ENCODE measurements around the gene LRRC17. TPM values are rescaled to one million over a fixed set of nuclear protein-coding genes. Genes with fewer than 3 reads are reported as not detected.

The LRRC17 gene
- total RNA-seq: under 1 TPM in 1 of 2 experiments, not detected in 1; 0.33 TPM

DNA sequence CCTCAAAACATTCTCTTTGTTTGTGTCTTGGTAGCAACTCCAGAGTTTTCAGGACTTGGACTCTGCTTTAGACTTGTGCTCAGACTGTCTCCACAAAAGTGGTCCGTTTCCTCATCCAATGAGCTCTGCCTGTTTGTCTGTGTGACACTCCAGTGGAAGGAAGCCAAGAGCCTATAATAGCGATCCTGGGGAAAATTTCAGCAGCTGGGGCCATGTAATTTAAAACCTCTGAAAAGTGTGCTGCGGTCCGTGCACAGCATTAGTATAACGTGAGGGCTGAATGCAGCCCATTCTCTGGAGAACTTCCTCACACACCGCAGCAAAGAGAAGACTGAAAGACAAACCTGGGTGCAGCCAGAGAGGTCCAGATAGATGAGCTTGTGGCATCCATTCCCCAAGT, at the start of gene LRRC17:
LRRC17 (plus strand) TSS at position 259 of the 400 bp plus-strand sequence. CDS start 20,914 bp downstream, outside the sequence.
- peaks cover under 1% of the 10 kb centered on the region for H3K9me3 Mint-ChIP-seq
- H3K27ac Mint-ChIP-seq: no peak within 1 kb of the TSS
- peaks cover 4% of the 10 kb centered on the region for H3K36me3 Mint-ChIP-seq
- ChIA-PET CTCF (no interaction called here), POLR2A (no interaction called here)
- no peaks in the 10 kb centered on the region for H3K4me1 Mint-ChIP-seq (ENCODE audit: low read depth)
- no peak within 1 kb of the TSS for H3K4me3 Mint-ChIP-seq
- intact Hi-C loops (cut with micrococcal nuclease): no loop called here
- H3K27me3 Mint-ChIP-seq: no peaks in the 10 kb centered on the region
- DNase-seq: no peak

- intact Hi-C loops (cut with micrococcal nuclease): no loop called here
- CTCF ChIA-PET: no interaction called here
- H3K27me3 Mint-ChIP-seq: no peaks in the 10 kb centered on the region
- DNase-seq: no peak
- no peaks in the 10 kb centered on the region for H3K36me3 Mint-ChIP-seq
- H3K4me1 Mint-ChIP-seq (ENCODE audit: low read depth): no peaks in the 10 kb centered on the region
- no peak overlapping the region for H3K4me3 Mint-ChIP-seq
- H3K9me3 Mint-ChIP-seq: no peaks in the 10 kb centered on the region
- POLR2A ChIA-PET: no interaction called here
- no peak overlapping the region for H3K27ac Mint-ChIP-seq
Measured at GRCh38 chr7:102864958-102865357, 47.8 kb upstream of the LRRC17 start.

- Mint-ChIP-seq H3K36me3 (no peaks in the 10 kb centered on the region), H3K27ac (no peak overlapping the region), H3K4me3 (no peak overlapping the region), H3K27me3 (no peaks in the 10 kb centered on the region), H3K4me1 (ENCODE audit: low read depth) (no peaks in the 10 kb centered on the region), H3K9me3 (no peaks in the 10 kb centered on the region)
- CTCF ChIA-PET: interaction anchor here (1.0 kb wide), 1 partner anchor 34 kb away, joined by 3 read pairs; no protein-coding TSS in a partner anchor
- POLR2A ChIA-PET: no interaction called here
- intact Hi-C loops (cut with micrococcal nuclease): no loop called here
- no peak for DNase-seq
Measured at GRCh38 chr7:102866535-102867215, 46.1 kb upstream of the LRRC17 start.

DNA sequence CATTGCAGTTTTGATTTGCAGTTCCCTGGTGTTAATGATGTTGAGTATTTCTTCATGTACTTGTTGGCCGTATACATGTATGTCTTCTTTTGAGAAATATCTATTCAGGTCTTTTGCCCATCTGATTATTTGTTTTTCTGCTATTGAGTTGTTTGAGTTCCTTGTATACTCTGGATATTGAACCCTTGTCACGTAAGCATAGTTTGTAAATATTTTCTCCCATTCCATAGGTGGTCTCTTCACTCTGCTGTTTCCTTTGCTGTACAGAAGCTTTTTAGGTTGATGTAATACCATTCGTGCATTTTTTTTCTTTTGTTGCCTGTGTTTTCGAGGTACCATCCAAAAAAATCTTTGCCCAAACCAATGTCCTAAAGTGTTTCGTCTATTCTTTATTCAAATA, 43.6 kb upstream of the LRRC17 start:
- Mint-ChIP-seq H3K4me3 (no peak overlapping the region), H3K9me3 (no peaks in the 10 kb centered on the region), H3K27me3 (no peaks in the 10 kb centered on the region), H3K36me3 (no peaks in the 10 kb centered on the region), H3K27ac (no peak overlapping the region), H3K4me1 (ENCODE audit: low read depth) (peaks cover 7% of the 10 kb centered on the region)
- DNase-seq: no peak
- ChIA-PET POLR2A (interaction anchor here (0.7 kb wide), 1 partner anchor 195 kb away, joined by 3 read pairs; no protein-coding TSS in a partner anchor), CTCF (no interaction called here)
- intact Hi-C loops (cut with micrococcal nuclease): no loop called here

DNA sequence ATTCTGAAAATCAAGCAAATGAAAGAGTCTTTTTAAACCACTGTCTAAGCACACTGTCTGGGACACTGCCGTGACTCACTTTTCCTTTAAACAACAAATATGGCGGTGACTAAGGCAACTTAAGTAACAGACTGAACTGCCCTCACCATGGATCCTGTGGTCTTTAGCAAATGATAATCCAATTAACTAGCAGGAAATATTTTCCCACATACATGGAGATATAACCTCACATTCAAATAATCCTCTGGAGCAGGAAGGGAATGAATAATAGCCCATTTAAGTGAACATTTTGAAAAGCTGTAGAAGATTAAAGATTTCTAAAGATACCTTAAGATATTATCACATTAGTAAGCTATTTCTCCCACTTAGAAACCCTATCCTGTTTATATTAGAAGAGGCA, 40.3 kb upstream of the LRRC17 start:
- H3K36me3 Mint-ChIP-seq: no peaks in the 10 kb centered on the region
- H3K9me3 Mint-ChIP-seq: no peaks in the 10 kb centered on the region
- H3K4me3 Mint-ChIP-seq: no peak overlapping the region
- no peak for DNase-seq
- peaks cover 21% of the 10 kb centered on the region for H3K4me1 Mint-ChIP-seq (ENCODE audit: low read depth)
- ChIA-PET CTCF (no interaction called here), POLR2A (no interaction called here)
- intact Hi-C loops (cut with micrococcal nuclease): loop anchor here (10.0 kb wide), 1 partner anchor 202 kb away; the partner anchor contains the start of genes ARMC10 and FBXL13
- no peak overlapping the region for H3K27ac Mint-ChIP-seq
- H3K27me3 Mint-ChIP-seq: no peaks in the 10 kb centered on the region

GRCh38 chr7:102873470-102874165, 39.2 kb upstream of the LRRC17 start:
- ChIA-PET POLR2A (no interaction called here), CTCF (no interaction called here)
- H3K36me3 Mint-ChIP-seq: no peaks in the 10 kb centered on the region
- no peak for DNase-seq
- intact Hi-C loops (cut with micrococcal nuclease): loop anchor here (2.0 to 10.0 kb wide), 2 partner anchors 59 to 201 kb away; partner anchors contain the start of genes ARMC10 and FBXL13
- peaks cover 21% of the 10 kb centered on the region for H3K4me1 Mint-ChIP-seq (ENCODE audit: low read depth)
- H3K9me3 Mint-ChIP-seq: no peaks in the 10 kb centered on the region
- no peak overlapping the region for H3K4me3 Mint-ChIP-seq
- no peaks in the 10 kb centered on the region for H3K27me3 Mint-ChIP-seq
- peak overlapping the region; percentile 30 for H3K27ac Mint-ChIP-seq

GRCh38 chr7:102874166-102874829, 38.5 kb upstream of the LRRC17 start:
- Mint-ChIP-seq H3K27me3 (no peaks in the 10 kb centered on the region), H3K9me3 (no peaks in the 10 kb centered on the region), H3K27ac (no peak overlapping the region), H3K36me3 (no peaks in the 10 kb centered on the region), H3K4me1 (ENCODE audit: low read depth) (peaks cover 21% of the 10 kb centered on the region), H3K4me3 (no peak overlapping the region)
- peak; percentile 51 for DNase-seq
- ChIA-PET CTCF (no interaction called here), POLR2A (no interaction called here)
- intact Hi-C loops (cut with micrococcal nuclease): loop anchor here (2.0 to 10.0 kb wide), 2 partner anchors 59 to 201 kb away; partner anchors contain the start of genes ARMC10 and FBXL13

DNA sequence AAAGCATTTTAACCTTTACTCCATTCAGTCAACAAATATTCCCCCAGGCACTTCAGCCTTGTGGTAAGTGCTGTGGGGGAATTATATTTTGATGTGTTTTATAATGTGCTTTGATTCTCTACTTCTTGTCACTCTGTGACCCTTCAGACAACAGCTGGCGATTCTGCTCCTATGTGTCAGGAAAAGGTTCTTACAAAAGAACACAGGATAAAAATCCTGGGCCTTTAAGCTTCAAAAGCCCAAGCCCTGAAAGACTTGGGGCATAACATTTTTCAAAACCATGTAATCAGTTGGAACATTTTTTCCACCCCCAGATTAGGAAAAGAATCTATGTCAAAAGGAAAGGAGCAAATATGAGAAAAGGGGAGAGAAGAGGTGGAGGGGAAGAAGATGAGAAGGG, 37.8 kb upstream of the LRRC17 start:
- no peak overlapping the region for H3K27ac Mint-ChIP-seq
- no peak for DNase-seq
- no peak overlapping the region for H3K4me3 Mint-ChIP-seq
- H3K9me3 Mint-ChIP-seq: no peaks in the 10 kb centered on the region
- ChIA-PET CTCF (no interaction called here), POLR2A (no interaction called here)
- H3K27me3 Mint-ChIP-seq: no peaks in the 10 kb centered on the region
- intact Hi-C loops (cut with micrococcal nuclease): loop anchor here (1.0 to 10.0 kb wide), 3 partner anchors 40 to 200 kb away; partner anchors contain the start of genes ARMC10 and FBXL13
- no peaks in the 10 kb centered on the region for H3K36me3 Mint-ChIP-seq
- peaks cover 21% of the 10 kb centered on the region for H3K4me1 Mint-ChIP-seq (ENCODE audit: low read depth)

DNA sequence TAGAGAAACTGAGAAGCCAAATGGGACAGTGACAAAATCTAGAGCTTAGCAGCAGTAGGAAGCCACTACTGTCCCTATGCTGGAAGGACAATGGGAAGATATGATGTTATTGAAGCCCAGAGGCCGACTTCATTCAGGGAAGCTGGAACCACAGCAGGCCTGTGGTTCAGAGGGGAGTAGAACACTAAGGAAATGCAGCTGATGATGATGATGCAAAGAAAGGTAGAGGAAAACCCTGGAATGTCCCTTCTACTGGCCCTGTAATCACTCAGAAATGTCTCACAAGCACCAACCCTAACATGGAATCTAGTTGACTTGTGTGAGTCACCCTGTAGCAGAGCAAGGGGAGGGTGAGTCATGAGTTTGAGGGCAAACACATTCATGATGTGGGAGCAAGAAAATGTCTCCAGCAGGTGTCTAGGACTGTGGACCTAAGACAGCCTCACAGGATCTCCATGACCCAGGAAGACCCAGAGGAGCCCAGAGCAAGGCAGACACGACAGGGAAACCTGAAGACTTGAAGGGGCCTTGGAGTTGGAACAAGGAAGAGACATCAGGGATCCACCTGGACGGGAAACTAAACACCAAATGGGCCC, 37.0 kb upstream of the LRRC17 start:
- Mint-ChIP-seq H3K27me3 (no peaks in the 10 kb centered on the region), H3K4me1 (ENCODE audit: low read depth) (peaks cover 21% of the 10 kb centered on the region), H3K4me3 (no peak overlapping the region), H3K9me3 (no peaks in the 10 kb centered on the region), H3K27ac (no peak overlapping the region), H3K36me3 (no peaks in the 10 kb centered on the region)
- ChIA-PET CTCF (no interaction called here), POLR2A (no interaction called here)
- intact Hi-C loops (cut with micrococcal nuclease): loop anchor here (1.0 to 10.0 kb wide), 3 partner anchors 40 to 199 kb away; partner anchors contain the start of genes ARMC10 and FBXL13
- DNase-seq: peak; percentile 57

DNA sequence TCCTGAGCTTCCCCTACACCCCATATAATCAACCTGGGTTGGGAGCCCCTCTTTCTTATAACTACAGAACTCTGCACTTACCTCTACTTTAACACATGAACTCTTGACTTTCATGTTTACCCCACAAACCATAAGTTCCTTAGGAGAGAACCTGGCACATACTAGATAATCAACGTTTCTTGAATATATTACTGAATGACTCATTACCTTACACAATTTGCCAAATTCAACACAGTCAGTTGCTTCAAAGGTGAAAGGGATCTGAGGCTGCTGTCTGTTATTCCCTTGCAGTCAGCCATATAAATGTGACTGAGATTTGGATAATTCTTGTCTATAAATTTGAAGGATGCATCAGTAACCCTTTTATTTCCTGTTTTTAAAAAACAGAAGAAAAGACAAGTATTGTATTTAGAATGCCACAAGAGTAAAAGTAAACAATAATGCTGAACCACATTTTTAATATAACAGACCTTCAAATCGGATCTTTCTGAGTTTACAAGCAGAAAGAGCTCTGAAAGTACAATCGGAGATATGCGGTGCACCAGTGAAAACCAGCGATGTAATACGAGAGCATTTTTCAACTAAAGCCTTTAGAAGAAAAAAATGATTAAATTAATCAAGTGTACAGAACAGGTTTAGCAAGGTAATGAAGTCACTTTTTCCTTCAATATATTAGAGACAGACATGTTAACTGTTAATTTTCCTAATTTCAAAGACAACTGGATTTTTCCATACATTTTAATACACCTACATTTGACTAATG, 29.5 kb upstream of the LRRC17 start:
- H3K27me3 Mint-ChIP-seq: no peaks in the 10 kb centered on the region
- intact Hi-C loops (cut with micrococcal nuclease): no loop called here
- H3K4me1 Mint-ChIP-seq (ENCODE audit: low read depth): no peaks in the 10 kb centered on the region
- ChIA-PET CTCF (no interaction called here), POLR2A (no interaction called here)
- no peaks in the 10 kb centered on the region for H3K36me3 Mint-ChIP-seq
- DNase-seq: no peak
- no peaks in the 10 kb centered on the region for H3K9me3 Mint-ChIP-seq
- no peak overlapping the region for H3K4me3 Mint-ChIP-seq
- H3K27ac Mint-ChIP-seq: no peak overlapping the region

GRCh38 chr7:102888561-102889233, 24.1 kb upstream of the LRRC17 start:
- H3K9me3 Mint-ChIP-seq: no peaks in the 10 kb centered on the region
- no peaks in the 10 kb centered on the region for H3K36me3 Mint-ChIP-seq
- CTCF ChIA-PET: no interaction called here
- H3K27ac Mint-ChIP-seq: no peak overlapping the region
- DNase-seq: no peak
- H3K4me1 Mint-ChIP-seq (ENCODE audit: low read depth): no peaks in the 10 kb centered on the region
- intact Hi-C loops (cut with micrococcal nuclease): no loop called here
- H3K4me3 Mint-ChIP-seq: no peak overlapping the region
- POLR2A ChIA-PET: no interaction called here
- no peaks in the 10 kb centered on the region for H3K27me3 Mint-ChIP-seq

Data from activated CD4-positive, alpha-beta memory T cell treated with anti-CD3 and anti-CD28 coated beads for 36 hours (primary cell).